ENCODE measurements around the gene PROM2.
"Not testable (repeated sequence)": the region's sequence is repeated elsewhere in the genome, so short reads cannot be mapped to it uniquely, and the experiment has no call there.

PROM2 gene

GRCh38 chr2:95269036-95269680 is 5.1 kb upstream of the PROM2 start:
- no peak for TF ChIP-seq CTCF (IDR thresholded peaks at IDR 0.05; ENCODE audit: low read length, missing control alignments)
- DNase-seq (ENCODE audit: low read depth): no peak
- H3K4me3 ChIP-seq (replicated peaks; ENCODE audit: low read depth, low read length): no peak overlapping the region

GRCh38 chr2:95269745-95270144 is 4.5 kb upstream of the PROM2 start:
- not testable (repeated sequence) for DNase-seq (ENCODE audit: low read depth); H3K4me3 ChIP-seq (replicated peaks; ENCODE audit: low read depth, low read length)

- DNase-seq (ENCODE audit: low read depth): no peak
- no peak overlapping the region for H3K4me3 ChIP-seq (replicated peaks; ENCODE audit: low read depth, low read length)
- no peak for TF ChIP-seq CTCF (IDR thresholded peaks at IDR 0.05; ENCODE audit: low read length, missing control alignments)
Observed at GRCh38 chr2:95270541-95271081, 3.6 kb upstream of the PROM2 start.

GRCh38 chr2:95271381-95271971 is 2.8 kb upstream of the PROM2 start:
- no peak for DNase-seq (ENCODE audit: low read depth)
- TF ChIP-seq CTCF (IDR thresholded peaks at IDR 0.05; ENCODE audit: low read length, missing control alignments): no peak

GRCh38 chr2:95272299-95272751 is 1.9 kb upstream of the PROM2 start:
- no peak for DNase-seq (ENCODE audit: low read depth)
- TF ChIP-seq CTCF (IDR thresholded peaks at IDR 0.05; ENCODE audit: low read length, missing control alignments): no peak

More at GRCh38 chr2:95271381-95271971, 2.8 kb upstream of the PROM2 start:
- no peak overlapping the region for H3K4me3 ChIP-seq (replicated peaks; ENCODE audit: low read depth, low read length)

GRCh38 chr2:95272781-95273180 is 1.5 kb upstream of the PROM2 start:
- no peak for DNase-seq (ENCODE audit: low read depth)
- H3K4me3 ChIP-seq (replicated peaks; ENCODE audit: low read depth, low read length): no peak overlapping the region
- TF ChIP-seq CTCF (IDR thresholded peaks at IDR 0.05; ENCODE audit: low read length, missing control alignments): no peak

More at GRCh38 chr2:95272299-95272751, 1.9 kb upstream of the PROM2 start:
- no peak overlapping the region for H3K4me3 ChIP-seq (replicated peaks; ENCODE audit: low read depth, low read length)

GRCh38 chr2:95273566-95274290 is 521 bp upstream of the PROM2 start:
- no peak for TF ChIP-seq CTCF (IDR thresholded peaks at IDR 0.05; ENCODE audit: low read length, missing control alignments)
- H3K4me3 ChIP-seq (replicated peaks; ENCODE audit: low read depth, low read length): no peak overlapping the region
- DNase-seq (ENCODE audit: low read depth): no peak

All from fibroblast of pulmonary artery (primary cell).